Thyroid gland (tissue), 4 donors: Measurements from ENCODE around the gene TYK2.

ENCODE experiments used
- POLR2A ChIP-seq, 2 donors: fragments of 450-650 bp; IDR thresholded peaks; one replicate each; pipeline ENCODE4 v1.6.1; 2017; ENCODE audit warnings: antibody characterized with exemption in 2 of 2, mild to moderate bottlenecking in 2 of 2, moderate library complexity in 1 of 2
- TF ChIP-seq, protein P1 (sequence below), 6 experiments: fragments of 200-600 bp in 3 of 6; fragments of 450-650 bp in 3 of 6; sonication (generic) in 3 of 6; IDR thresholded peaks; one replicate each; pipeline ENCODE4 v1.5.1; 2016 to 2019; ENCODE audit warnings: antibody characterized with exemption in 6 of 6, mild to moderate bottlenecking in 2 of 6, inconsistent platforms in 1 of 6, moderate library complexity in 1 of 6

DNA sequence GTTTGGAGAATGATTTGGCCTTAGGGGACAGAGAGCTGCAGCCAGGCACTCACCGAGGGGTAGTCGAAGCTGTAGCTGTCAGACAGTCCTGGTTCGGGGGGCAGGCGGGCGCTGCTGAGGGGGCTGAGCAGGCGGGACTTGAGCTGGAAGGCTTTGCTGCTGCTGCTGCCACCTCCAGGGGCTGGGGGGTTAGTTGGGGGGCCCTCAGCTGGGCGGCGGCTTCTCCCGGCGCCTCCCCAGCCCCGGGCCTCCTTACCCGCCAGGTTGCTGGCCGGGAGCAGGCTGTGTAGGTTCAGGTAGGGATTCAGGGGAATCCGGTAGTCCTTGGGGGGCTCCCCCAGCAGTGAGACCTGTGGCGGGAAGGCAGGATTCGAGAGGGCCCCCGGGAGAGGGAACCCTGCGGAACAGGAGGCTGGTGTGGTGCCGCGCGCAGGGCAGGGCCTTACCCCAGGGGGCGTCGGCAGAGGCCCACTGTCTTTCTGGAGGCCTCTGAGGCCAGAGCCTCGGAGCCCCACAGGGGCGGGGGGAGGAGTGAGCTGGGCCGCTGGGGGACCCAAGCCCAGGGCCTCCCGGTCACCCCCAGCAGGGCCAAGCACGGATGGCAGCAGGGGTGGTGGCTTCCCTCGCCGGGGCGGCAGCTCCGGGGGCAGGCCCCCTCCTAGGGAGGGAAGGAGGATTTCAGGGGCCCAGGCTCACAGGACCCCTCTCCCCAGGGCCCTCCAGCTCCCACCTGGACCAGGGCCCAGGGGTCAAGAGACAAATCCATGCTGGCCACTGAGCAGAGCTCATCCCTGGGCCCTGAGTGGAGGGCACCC is 59.6 kb downstream of the TYK2 start:
- TF ChIP-seq, protein P1, sequence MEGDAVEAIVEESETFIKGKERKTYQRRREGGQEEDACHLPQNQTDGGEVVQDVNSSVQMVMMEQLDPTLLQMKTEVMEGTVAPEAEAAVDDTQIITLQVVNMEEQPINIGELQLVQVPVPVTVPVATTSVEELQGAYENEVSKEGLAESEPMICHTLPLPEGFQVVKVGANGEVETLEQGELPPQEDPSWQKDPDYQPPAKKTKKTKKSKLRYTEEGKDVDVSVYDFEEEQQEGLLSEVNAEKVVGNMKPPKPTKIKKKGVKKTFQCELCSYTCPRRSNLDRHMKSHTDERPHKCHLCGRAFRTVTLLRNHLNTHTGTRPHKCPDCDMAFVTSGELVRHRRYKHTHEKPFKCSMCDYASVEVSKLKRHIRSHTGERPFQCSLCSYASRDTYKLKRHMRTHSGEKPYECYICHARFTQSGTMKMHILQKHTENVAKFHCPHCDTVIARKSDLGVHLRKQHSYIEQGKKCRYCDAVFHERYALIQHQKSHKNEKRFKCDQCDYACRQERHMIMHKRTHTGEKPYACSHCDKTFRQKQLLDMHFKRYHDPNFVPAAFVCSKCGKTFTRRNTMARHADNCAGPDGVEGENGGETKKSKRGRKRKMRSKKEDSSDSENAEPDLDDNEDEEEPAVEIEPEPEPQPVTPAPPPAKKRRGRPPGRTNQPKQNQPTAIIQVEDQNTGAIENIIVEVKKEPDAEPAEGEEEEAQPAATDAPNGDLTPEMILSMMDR (IDR thresholded peaks at IDR 0.05), result no peak
- TF ChIP-seq POLR2A (IDR thresholded peaks at IDR 0.05), result no peak
